GM10266 (cell line): Measurements from ENCODE around the gene VSTM2L.
A peak's percentile ranks its signal among the peaks of the same experiment; 100 is the strongest.

Experiments
- DNase-seq: peaks from one replicate; pipeline ENCODE4 v3.0.0; 2012; ENCODE audit errors: extremely low spot score
- CTCF ChIP-seq: IDR thresholded peaks from 2 replicates; pipeline ENCODE4 v1.5.1; 2012; ENCODE audit warnings: mild to moderate bottlenecking, low read depth; ENCODE audit not compliant: control insufficient read depth, insufficient read depth; ENCODE audit errors: missing control alignments

The VSTM2L gene

GRCh38 chr20:37917461-37917860, 14.5 kb downstream of the VSTM2L start:
- no peak for DNase-seq
- no peak for TF ChIP-seq CTCF

- no peak for DNase-seq
- no peak for TF ChIP-seq CTCF
These were observed 15.1 kb downstream of the VSTM2L start for GRCh38 chr20:37918035-37918434.

- no peak for DNase-seq
- no peak for TF ChIP-seq CTCF
These were observed 16.6 kb downstream of the VSTM2L start for GRCh38 chr20:37919389-37920040.

- no peak for DNase-seq
- TF ChIP-seq CTCF = no peak
These were observed 17.3 kb downstream of the VSTM2L start for GRCh38 chr20:37920270-37920669.

- no peak for DNase-seq
These were observed 17.9 kb downstream of the VSTM2L start for GRCh38 chr20:37920679-37921322.

GRCh38 chr20:37921341-37921929, 18.5 kb downstream of the VSTM2L start:
- TF ChIP-seq CTCF = no peak
- peak; percentile 75 for DNase-seq

More at GRCh38 chr20:37920679-37921322, 17.9 kb downstream of the VSTM2L start:
- no peak for TF ChIP-seq CTCF

GRCh38 chr20:37922016-37922415, 19.1 kb downstream of the VSTM2L start:
- TF ChIP-seq CTCF = no peak
- peak; percentile 62 for DNase-seq
